ENCODE data around the gene TPI1.
"Not testable (repeated sequence)": the region's sequence is repeated elsewhere in the genome, so short reads cannot be mapped to it uniquely, and the experiment has no call there.

The TPI1 gene

DNA sequence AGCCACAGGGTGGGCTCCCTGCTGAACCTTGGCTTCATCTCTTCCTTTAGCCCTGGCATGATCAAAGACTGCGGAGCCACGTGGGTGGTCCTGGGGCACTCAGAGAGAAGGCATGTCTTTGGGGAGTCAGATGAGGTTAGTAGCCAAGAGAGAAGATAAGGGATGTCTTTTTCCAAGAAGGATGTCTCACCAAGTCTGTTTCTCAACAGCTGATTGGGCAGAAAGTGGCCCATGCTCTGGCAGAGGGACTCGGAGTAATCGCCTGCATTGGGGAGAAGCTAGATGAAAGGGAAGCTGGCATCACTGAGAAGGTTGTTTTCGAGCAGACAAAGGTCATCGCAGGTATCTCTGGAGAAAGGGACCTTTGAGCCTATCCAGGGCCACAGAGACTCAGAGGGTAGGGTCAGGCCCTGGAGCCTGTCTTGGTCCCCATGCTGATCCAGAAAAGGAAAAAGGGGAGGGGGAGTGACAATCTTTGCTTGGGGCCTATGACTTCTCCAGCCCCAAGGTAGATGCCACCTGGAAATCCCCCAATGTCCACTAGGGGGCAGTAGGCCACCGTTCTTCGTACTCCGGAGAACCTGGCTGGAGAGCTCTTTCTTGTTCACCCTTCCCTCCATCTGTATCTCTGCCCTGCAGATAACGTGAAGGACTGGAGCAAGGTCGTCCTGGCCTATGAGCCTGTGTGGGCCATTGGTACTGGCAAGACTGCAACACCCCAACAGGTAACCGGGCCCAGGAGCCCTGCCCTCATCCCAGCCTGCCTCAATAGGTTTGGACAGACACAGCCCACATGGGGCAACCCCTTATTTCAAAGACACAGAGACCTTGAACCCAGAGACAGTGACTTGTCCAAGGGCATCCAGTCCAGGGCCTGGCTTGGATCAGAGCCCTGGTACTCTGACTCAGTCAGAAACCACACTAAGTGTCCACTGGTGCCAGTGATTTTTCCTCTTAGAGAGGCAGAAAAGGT, 2.0 kb downstream of the TPI1 start:
- DNase-seq, result peak; percentile 88

DNA sequence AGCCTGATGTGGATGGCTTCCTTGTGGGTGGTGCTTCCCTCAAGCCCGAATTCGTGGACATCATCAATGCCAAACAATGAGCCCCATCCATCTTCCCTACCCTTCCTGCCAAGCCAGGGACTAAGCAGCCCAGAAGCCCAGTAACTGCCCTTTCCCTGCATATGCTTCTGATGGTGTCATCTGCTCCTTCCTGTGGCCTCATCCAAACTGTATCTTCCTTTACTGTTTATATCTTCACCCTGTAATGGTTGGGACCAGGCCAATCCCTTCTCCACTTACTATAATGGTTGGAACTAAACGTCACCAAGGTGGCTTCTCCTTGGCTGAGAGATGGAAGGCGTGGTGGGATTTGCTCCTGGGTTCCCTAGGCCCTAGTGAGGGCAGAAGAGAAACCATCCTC, 3.0 kb downstream of the TPI1 start:
- not testable (repeated sequence) for DNase-seq

DNA sequence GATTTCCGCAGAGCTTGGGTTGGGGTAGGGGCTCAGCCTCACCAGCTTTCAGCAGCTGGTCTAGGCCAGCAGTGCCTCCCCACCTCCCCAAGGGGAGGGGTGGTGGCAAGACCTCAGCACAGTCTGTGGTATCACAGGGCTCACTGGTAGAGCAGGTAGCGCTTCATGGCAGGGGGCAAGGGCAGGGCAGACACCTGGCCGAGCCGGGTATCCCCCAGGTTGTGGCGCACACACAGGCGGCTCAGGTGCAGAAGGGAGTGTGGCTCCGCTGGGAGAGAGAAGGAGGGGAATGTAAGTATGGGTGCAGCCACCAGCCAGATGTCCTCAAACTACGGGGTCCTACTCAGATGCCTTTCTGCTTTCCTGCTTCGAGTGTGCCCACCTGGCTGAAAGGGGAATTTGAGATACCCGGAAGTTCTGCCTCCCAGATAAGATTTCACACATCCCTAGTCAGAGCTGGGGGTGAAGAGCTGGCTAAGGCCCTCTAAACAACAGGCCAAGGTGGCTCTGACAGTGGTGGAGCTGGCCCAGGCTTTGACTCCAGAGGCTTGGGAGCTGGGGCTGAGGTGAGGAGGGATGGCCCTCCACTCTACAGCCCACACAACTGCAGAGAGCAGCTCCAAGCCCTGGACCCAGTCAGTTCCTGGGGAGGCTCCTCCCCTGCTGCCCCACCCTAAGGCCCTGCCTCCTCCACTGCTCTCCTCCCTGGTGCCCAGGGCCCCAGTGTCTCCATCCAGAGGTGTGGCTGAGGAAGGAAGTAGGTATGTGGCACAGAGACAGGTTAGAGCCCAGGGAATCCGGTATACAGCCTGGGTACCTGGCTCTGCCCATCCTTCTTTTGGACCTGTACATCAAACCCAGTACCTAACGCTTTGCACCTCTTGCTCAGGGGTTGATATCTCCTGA, 4.0 kb downstream of the TPI1 start:
- no peak for DNase-seq

DNA sequence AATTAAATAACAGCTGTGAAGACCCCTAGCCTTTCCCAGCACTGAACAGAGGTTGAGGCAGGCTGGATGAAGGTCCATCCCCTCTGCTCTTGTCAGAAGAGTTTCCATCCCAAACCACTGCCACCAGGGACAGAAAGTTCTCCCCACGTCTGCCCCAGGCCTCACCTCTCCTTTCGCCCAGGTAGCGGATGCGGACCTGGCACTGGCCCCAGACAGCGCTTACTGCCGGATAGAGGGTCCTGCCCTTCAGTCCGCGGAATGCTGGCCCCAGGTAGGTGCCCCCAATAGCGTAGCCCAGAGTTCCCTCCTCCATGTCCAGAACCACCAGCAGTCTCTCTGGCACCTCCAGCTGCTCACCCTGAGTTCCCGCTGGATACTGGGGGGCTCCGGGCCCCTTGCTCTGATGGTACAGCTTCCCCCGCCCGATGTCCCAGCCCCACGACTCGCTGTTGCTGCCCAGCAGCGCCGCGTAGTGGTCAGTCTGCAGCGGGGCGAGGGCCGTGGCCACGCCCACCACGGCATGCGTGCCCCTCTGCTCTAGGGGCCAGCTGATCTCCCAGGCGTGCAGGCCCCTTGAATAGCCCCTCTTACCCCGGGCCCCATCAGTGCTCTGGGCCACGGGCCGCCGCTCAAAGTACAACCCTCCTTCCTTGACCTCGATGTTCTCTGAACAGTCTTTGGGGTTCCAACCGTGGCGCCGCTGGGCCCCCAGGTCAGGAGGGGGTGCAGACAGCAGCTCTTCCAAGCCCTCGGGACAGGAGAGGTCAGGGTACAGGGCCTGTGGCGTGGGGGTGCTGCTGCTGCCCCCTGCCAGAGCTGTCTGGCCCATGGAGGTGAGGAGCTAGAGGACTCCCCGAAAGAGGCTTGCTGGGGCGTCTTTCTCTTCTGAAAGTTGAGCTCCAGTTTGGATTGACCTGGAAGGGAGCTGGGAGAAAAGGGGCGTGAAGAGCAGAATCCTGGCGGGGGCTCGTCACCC, 5.0 kb downstream of the TPI1 start:
- DNase-seq, result peak; percentile 82

DNA sequence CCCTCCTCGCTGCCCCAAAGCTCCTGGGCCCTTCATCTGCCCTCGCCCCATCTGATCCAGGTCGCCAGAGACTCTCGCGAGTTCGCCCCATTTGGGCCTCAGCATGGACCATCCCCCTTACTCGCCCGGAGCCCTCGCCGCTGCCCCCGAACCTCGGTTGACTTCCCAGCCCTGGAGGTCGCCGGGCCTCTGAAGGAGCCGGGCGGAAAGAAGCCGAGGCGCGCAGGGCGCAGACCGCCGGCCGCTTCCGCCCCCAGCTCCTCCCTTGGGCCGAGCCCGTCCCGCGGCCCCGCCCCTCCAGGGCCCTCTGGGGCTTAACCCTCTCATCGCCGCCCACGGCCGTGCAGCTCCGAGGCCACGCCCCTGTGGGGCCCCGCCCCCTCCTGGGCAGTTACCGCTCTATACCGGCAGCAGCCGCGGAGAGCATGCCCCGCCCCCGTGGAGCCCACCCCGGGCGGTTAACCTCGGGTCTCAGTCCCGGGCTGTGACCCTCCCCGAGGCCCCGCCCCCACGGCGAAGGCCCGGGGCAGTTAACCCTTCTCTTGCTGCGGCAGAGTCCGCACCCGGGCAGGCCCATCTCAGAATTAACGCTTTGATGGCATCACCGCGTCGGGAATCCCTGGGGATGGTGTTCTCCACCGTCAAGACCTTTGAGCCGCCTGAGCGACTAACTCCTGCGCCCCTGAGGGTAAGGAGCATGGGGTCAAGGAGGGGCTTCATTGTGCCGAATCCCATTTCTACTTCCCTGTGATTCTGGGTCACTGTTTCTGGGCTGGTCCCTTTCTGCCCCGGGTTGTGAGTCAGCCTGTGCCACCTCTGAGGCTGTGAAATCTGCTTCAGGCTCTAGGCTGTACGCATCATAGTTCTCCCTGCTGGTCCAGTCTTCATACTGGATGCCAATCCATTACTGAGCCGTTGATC, 6.0 kb downstream of the TPI1 start, which contains the start of gene SPSB2:
Gene SPSB2, minus strand, starts transcription at position 210 of the 921 bp plus-strand sequence. CDS start 402 bp downstream, outside the sequence.
- DNase-seq, result peak; percentile 100

DNA sequence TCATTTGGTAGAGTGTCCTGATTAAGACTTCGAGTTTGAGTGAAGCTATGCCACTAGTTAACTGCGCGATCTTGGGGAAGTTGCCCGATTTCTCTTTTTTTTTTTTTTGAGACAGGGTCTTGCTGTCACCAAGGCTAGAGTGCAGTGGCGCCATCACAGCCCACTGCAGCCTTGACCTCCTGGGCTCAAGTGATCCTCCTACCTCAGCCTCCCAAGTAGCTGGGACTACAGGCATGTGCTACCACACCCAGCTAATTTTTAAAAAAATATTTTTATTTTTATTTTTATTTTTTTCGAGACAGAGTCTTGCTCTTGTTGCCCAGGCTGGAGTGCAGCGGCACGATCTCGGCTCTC, 6.7 kb downstream of the TPI1 start:
- not testable (repeated sequence) for DNase-seq

DNA sequence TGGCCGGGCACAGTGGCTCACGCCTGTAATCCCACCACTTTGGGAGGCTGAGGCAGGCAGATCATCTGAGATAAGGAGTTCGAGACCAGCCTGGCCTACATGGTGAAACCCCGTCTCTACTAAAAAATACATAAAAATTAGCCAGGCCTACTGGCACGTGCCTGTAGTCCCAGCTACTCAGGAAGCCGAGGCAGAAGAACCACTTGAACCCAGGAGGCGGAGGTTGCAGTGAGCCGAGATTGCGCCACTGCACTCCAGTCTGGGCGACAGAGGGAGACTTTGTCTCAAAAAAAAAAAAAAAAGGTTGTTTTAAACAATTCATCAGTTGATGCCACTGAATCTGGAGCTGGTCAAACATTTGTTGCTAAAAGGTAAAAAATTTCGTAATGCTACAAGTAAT, 12.5 kb downstream of the TPI1 start:
- not testable (repeated sequence) for DNase-seq

DNA sequence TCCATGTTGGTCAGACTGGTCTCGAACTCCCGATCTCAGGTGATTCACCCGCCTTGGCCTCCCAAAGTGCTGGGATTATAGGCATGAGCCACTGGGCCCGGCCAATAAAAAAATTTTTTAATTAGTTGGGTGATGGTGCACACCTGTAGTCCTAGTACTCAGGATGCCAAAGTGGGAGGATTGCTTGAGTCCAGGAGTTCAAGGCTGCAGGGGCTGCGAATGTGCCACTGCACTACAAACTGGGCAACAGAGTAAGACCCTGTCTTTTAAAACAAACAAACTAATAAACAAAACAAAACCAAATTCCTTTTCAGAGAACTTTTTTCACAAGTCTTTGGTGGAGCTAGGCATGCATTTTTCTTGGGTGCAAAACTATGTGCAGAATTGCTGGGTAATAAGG, 15.9 kb downstream of the TPI1 start:
- DNase-seq, result no peak

DNA sequence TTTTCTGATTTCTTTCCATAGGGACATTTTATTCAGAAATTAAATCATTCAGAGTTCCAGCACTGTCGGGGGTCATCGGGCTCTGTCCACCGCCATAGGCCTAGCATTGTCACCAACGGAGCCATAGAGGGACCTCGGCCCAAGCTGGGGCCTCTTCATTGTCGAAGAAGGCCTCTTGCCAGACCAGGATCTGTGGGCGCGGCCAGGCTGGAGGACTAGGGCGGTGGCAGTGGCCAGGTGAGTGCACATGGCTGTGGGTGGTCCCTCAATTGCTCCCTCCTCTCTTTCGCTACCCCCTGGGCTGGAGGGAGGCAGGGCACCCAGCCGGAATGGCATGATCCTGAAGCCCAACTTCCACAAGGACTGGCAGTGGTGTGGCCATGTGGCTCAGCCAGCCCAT, 16.4 kb downstream of the TPI1 start:
- no peak for DNase-seq

DNA sequence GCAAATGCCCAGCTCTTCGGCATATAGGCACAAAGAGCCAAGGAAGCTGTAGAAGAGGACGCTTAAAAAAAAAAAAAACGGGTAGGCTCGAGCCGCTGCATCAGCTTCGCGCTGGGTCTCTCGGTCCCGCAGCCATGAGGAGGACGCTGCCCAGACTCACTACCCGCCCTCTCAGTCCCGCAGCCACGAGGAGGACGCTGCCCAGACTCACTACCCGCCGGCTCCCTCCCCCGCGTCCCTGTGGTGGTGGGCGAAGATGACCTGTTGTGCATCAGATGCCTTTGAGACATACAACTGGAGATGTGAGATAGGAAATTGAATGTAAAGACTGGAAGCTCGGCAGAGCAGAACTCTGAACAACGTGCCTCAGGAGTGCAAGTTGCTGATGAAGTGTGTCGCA, 17.2 kb downstream of the TPI1 start:
- DNase-seq, result no peak

DNA sequence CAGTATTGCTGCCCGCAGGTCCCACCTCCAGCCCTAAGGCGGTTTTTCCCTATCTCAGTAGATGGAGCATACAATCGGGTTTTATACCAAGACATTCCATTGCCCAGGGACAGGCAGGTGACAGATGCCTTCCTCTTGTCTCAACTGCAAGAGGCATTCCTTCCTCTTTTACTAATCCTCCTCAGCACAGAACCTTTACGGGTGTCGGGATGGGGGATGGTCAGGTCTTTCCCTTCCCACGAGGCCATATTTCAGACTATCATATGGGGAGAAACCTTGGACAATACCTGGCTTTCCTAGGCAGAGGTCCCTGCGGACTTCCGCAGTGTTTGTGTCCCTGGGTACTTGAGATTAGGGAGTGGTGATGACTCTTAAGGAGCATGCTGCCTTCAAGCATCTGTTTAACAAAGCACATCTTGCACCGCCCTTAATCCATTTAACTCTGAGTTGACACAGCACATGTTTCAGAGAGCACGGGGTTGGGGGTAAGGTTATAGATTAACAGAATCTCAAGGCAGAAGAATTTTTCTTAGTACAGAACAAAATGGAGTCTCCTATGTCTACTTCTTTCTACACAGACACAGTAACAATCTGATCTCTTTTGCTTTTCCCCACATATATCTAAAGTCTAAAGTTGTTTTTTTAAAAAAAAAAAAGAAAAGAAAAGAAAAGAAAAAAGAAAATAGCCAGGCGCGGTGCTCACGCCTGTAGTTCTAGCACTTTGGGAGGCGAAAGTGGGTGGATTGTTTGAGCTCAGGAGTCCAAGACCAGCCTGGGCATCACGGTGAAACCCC, 19.1 kb downstream of the TPI1 start:
- not testable (repeated sequence) for DNase-seq

DNA sequence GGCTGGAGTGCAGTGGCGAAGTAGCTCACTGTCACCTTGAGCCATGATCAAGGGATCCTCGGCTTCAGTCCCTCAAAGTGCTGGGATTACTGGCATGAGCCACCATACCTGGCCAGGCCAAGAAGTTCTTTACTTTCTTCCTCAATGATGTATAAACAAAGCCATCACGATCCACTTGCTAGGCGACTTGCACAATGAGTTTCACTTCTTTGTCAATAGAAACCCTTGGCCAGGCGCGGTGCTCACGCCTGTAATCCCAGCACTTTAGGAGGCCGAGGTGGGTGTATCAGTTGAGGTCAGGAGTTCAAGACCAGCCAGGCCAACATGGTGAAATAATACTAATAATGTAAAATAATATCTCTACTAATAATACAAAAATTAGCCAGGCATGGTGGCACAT, 20.1 kb downstream of the TPI1 start:
- no peak for DNase-seq

DNA sequence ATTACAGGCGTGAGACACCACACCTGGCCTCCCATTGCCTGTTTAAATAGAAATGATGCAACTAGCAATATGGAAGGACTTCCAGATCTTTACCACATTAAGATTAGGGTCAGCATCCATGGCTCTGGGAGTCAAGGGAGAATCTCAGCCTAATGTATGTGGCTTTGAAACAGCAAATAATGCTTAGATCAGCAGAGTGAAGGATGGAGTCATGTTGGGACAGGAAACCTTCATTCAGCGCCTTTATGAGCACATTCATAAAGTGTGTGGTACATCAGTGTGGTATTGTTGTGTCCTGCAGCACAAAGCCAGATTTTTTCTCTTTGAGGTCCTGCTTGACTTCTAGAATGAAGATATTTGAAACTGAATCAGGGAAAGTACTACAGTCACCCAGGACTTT, 21.0 kb downstream of the TPI1 start:
- no peak for DNase-seq

DNA sequence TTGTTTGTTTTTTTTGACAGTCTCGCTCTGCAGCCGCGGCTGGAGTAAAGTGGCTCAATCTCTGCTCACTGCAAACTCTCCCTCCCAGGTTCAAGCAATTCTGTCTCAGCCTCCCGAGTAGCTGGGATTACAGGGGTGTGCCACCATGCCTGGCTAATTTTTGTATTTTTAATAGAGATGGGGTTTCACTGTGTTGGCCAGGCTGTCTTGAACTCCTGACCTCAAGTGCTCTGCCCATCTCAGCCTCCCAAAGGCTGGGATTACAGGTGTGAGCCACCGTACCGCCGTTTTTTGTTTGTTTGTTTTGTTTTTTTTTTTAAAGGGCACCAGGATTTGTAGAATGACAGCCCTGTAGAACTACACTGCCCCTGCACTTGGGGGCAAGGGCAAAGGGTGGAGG, 21.5 kb downstream of the TPI1 start:
- DNase-seq, result not testable (repeated sequence)

DNA sequence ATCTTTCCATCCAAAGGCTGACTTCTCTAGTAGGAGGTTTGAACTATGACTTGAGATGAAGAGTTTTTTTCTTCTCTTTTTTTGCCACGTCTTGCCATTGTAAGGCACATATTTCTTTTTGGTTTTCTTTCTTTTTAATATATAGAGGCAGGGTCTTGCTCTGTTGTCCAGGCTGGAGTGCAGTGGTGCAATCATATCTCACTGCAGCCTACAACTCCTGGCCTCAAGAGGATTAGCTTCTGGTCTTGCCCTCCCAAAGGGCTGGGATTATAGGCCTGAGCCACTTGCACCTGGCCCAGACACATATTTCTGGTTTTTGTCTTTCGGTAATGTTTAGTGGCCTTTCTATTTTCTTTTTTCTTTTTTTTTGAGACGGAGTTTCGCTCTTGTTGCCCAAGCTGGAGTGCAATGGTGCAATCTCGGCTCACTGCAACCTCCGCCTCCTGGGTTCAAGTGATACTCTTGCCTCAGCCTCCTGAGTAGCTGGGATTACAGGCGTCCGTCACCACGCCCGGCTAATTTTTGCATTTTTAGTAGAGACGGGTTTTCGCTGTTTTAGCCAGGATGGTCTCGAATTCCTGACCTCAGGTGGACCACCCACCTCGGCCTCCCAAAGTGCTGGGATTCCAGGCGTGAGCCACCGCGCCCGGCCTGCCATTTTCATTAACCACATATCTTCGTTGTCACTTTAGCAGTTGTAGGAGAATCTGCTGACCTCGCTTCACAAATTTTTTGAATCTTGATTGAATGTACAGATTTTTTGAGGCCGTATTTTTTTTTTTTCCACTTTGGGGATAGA, 22.6 kb downstream of the TPI1 start:
- not testable (repeated sequence) for DNase-seq

DNA sequence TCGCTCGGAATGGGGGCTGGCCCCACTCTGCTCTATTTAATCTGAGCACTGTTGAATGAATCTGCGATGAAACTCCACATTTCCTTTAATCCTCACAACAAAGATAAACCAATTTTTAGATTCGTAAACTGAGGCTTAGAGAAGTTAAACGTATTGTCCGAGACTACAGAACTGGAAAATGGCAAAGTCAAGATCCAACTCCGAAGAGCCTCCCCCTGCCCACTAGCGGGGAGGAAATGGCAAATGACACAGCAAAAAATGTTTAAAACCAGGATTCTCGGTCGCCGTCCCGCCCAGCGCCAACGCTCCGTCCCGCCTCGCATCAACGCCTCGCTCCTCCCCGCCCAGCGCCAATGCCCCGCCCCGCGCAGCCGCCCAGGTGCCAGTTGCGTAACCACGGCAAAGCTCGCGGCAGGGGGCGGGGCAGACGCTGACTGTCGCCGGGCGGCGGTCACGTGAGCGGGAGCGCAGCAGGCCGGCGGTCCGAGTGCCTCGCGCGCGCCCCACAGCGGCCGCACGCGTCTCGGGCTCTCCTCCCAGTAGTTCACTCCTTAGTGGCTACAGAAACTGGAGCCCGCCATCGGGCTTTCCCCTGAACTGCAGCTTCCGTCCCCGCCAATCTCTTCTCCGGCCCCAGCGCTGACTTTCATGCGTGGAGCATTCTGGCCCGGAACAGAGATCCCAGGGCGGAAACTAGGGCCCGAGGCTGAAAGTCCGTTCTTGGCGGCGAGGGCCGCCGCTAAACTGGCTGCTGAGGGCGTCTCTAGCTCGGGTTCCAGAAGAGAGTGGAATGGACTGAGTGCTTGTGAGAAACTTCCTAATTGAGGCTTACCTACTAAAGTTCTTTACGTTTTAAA, 23.7 kb downstream of the TPI1 start:
- peak; percentile 99 for DNase-seq

DNA sequence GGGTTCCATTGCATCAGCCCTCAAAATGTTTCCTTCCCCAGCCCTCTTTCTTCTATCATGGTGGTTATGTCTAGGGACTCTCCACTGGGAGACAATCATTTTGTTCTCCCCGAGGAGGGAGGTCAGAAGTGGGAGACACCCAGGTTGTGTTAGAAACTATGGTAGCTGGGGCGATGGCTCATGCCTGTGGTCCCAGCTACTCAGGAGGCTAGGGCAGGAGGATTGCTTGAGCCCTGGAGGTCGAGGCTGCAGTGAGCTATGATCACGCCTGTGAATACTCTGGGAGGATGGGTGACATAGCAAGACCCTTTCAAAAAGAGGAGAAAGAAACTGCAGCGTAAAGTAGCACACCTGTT, 24.3 kb downstream of the TPI1 start:
- DNase-seq, result no peak

DNA sequence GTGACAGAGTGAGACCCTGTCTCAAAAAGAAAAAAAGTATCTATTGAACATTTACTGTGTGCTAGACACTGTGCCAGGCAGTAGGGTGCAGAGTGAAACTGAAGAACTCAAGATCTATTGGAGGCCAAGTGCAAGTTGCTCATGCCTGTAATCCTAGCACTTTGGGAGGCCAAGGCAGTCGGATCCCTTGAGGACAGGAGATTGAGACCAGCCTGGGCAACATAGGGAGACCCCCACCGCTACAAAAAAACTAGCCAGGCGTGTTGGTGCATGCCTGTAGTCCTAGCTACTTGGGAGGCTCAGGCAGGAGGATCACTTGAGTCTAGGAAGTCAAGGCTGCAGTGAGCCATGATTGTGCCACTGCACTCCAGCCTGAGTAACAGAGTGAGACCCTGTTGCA, 25.4 kb downstream of the TPI1 start:
- not testable (repeated sequence) for DNase-seq

DNA sequence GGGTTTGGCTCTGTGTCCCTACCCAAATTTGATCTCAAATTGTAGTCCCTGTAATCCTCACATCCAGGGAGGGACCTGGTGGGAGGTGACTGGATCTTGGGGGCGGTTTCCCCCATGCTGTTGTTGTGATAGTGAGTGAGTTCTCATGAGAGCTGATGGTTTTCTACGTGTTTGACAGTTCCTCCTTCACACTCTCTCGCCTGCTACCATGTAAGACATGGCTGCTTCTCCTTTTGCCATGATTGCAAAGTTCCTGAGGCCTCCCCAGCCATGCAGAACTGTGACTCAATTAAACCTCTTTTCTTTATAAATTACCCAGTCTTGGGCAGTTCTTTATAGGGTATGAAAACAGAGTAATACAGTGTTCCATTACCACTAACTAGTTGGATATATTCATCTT, 27.0 kb downstream of the TPI1 start:
- no peak for DNase-seq
